Common myeloid progenitor, CD34-positive (primary cell): Measurements from ENCODE around the gene CAPN5.
"Not testable (repeated sequence)": the region's sequence is repeated elsewhere in the genome, so short reads cannot be mapped to it uniquely, and the experiment has no call there.

Experiments
- CTCF ChIA-PET: fragments of 350-600 bp; sonication (Branson Sonifier 250); formaldehyde crosslinking; loops from one replicate; lab custom pipeline; 2021; ENCODE audit warnings: antibody characterized with exemption; lab: Charles Lee
- POLR2A ChIA-PET: fragments of 350-600 bp; sonication (Branson Sonifier 250); formaldehyde crosslinking; loops from one replicate; lab custom pipeline; 2021; ENCODE audit warnings: antibody characterized with exemption; lab: Charles Lee
- DNase-seq, 3 donors: peaks; one replicate each; pipeline versions ENCODE4 v3.0.0 to v3.0.0-alpha.2; 2013
- H3K27ac ChIP-seq, 2 experiments: 1 replicate in 1 of 2; 2 replicates in 1 of 2; pipeline ENCODE4 v1.7.0; 2013; ENCODE audit warnings: inconsistent platforms in 2 of 2, low read length in 2 of 2, mild to moderate bottlenecking in 2 of 2, low read depth in 1 of 2, moderate library complexity in 1 of 2; ENCODE audit not compliant: severe bottlenecking in 2 of 2, insufficient read depth in 1 of 2, poor library complexity in 1 of 2
- H3K27me3 ChIP-seq, 5 experiments: replicated peaks in 2 of 5; 1 replicate in 3 of 5; 2 replicates in 2 of 5; pipeline versions ENCODE4 v1.6.1 to v1.7.0; 2013; ENCODE audit warnings: low read length in 4 of 5, mild to moderate bottlenecking in 2 of 5, moderate library complexity in 2 of 5, inconsistent platforms in 1 of 5; ENCODE audit not compliant: insufficient read depth in 5 of 5, control insufficient read depth in 4 of 5
- H3K36me3 ChIP-seq, 4 experiments: 1 replicate in 2 of 4; 2 replicates in 2 of 4; pipeline versions ENCODE4 v1.6.1 to v1.7.0; 2013; ENCODE audit warnings: low read length in 3 of 4, control low read depth in 1 of 4, mild to moderate bottlenecking in 1 of 4; ENCODE audit not compliant: control insufficient read depth in 4 of 4, insufficient read depth in 4 of 4
- H3K4me1 ChIP-seq, 4 experiments: 1 replicate in 3 of 4; 2 replicates in 1 of 4; pipeline versions ENCODE4 v1.6.1 to v1.7.1; 2013; ENCODE audit warnings: low read length in 3 of 4, mild to moderate bottlenecking in 3 of 4, control low read depth in 1 of 4, inconsistent platforms in 1 of 4, moderate library complexity in 1 of 4; ENCODE audit not compliant: control insufficient read depth in 4 of 4, insufficient read depth in 4 of 4; ENCODE audit errors: control extremely low read depth in 1 of 4
- H3K4me3 ChIP-seq, 7 experiments: 1 replicate in 4 of 7; 2 replicates in 3 of 7; pipeline versions ENCODE4 v1.5.1 to v1.7.0; 2013; ENCODE audit warnings: mild to moderate bottlenecking in 7 of 7, low read length in 6 of 7, moderate library complexity in 6 of 7, inconsistent platforms in 2 of 7, low read depth in 2 of 7, control low read depth in 1 of 7; ENCODE audit not compliant: insufficient read depth in 4 of 7, control insufficient read depth in 1 of 7; ENCODE audit errors: extremely low read depth in 1 of 7
- H3K9me3 ChIP-seq, 5 experiments: 1 replicate in 4 of 5; 2 replicates in 1 of 5; pipeline versions ENCODE4 v1.6.1 to v1.7.1; 2013; ENCODE audit warnings: low read length in 4 of 5, mild to moderate bottlenecking in 2 of 5, inconsistent platforms in 1 of 5, low read depth in 1 of 5, moderate library complexity in 1 of 5; ENCODE audit not compliant: control insufficient read depth in 4 of 5, insufficient read depth in 2 of 5; ENCODE audit errors: control extremely low read depth in 1 of 5
- WGBS: methylation state at CpG from one replicate; pipeline ENCODE4 v1.1.5; 2013; ENCODE audit not compliant: insufficient coverage; 5-methylcytosine and 5-hydroxymethylcytosine counted together

CAPN5 gene

GRCh38 chr11:77095551-77096490, 29.1 kb downstream of the CAPN5 start:
- CTCF ChIA-PET = interaction anchor here (1.0 to 6.0 kb wide), 6 partner anchors 8 to 51 kb away, joined by 3 to 36 read pairs (median 7); no protein-coding TSS in a partner anchor
- H3K4me3 ChIP-seq = no peak overlapping the region
- 98% methylated on average over 21 of the region's 21 CpGs for WGBS

GRCh38 chr11:77096591-77097019, 29.8 kb downstream of the CAPN5 start:
- no peak for DNase-seq
- Histone ChIP-seq H3K4me1 (no peaks in the 10 kb centered on the region), H3K27ac (no peak overlapping the region), H3K4me3 (no peak overlapping the region), H3K9me3 (no peaks in the 10 kb centered on the region), H3K36me3 (no peaks in the 10 kb centered on the region), H3K27me3 (no peaks in the 10 kb centered on the region)
- ChIA-PET CTCF (interaction anchor here (1.0 to 1.7 kb wide), 2 partner anchors 24 kb away, joined by 3 to 4 read pairs; no protein-coding TSS in a partner anchor), POLR2A (no interaction called here)
- WGBS = 100% methylated on average over 2 of the region's 8 CpGs

More at GRCh38 chr11:77095551-77096490, 29.1 kb downstream of the CAPN5 start:
- no peak for DNase-seq
- Histone ChIP-seq H3K9me3 (no peaks in the 10 kb centered on the region), H3K36me3 (no peaks in the 10 kb centered on the region), H3K27ac (no peak overlapping the region), H3K27me3 (no peaks in the 10 kb centered on the region), H3K4me1 (peaks cover 0 to 2% (median under 1%) of the 10 kb centered on the region in 4 experiments)
- POLR2A ChIA-PET = no interaction called here

- H3K36me3 ChIP-seq, DNase-seq, H3K4me3 ChIP-seq, H3K4me1 ChIP-seq, H3K27ac ChIP-seq, POLR2A ChIA-PET, H3K9me3 ChIP-seq, H3K27me3 ChIP-seq: not testable (repeated sequence)
- CTCF ChIA-PET = interaction anchor here (1.0 kb wide), 1 partner anchor 23 kb away, joined by 3 read pairs; no protein-coding TSS in a partner anchor
- WGBS = 100% methylated on average over 3 of the region's 4 CpGs
Measured at GRCh38 chr11:77097180-77097579, 30.4 kb downstream of the CAPN5 start.

GRCh38 chr11:77100166-77101042, 33.6 kb downstream of the CAPN5 start:
- Histone ChIP-seq H3K27ac (no peak overlapping the region), H3K27me3 (no peaks in the 10 kb centered on the region), H3K4me1 (no peaks in the 10 kb centered on the region), H3K9me3 (no peaks in the 10 kb centered on the region), H3K36me3 (no peaks in the 10 kb centered on the region), H3K4me3 (no peak overlapping the region)
- ChIA-PET CTCF (interaction anchor here (0.8 to 4.9 kb wide), 10 partner anchors 9 to 87 kb away, joined by 3 to 39 read pairs (median 4); partner anchors contain the start of genes B3GNT6 and MYO7A), POLR2A (no interaction called here)
- 94% methylated on average over 13 of the region's 14 CpGs for WGBS
- DNase-seq = no peak

GRCh38 chr11:77101043-77101537, 34.3 kb downstream of the CAPN5 start:
- DNase-seq = peak; percentile 45 to 67 (median 64)
- H3K4me1 ChIP-seq = no peaks in the 10 kb centered on the region
- H3K4me3 ChIP-seq = no peak overlapping the region
- ChIA-PET CTCF (interaction anchor here (1.0 to 4.9 kb wide), 9 partner anchors 10 to 87 kb away, joined by 3 to 39 read pairs (median 4); partner anchors contain the start of gene MYO7A), POLR2A (no interaction called here)
- H3K27ac ChIP-seq = no peak overlapping the region
- 97% methylated on average over 4 of the region's 5 CpGs for WGBS
- no peaks in the 10 kb centered on the region for H3K27me3 ChIP-seq
- H3K9me3 ChIP-seq = no peaks in the 10 kb centered on the region
- H3K36me3 ChIP-seq = no peaks in the 10 kb centered on the region

- Histone ChIP-seq H3K27ac (no peak within 1 kb of the TSS), H3K4me1 (no peaks in the 10 kb centered on the region), H3K27me3 (no peaks in the 10 kb centered on the region), H3K4me3 (no peak within 1 kb of the TSS), H3K9me3 (no peaks in the 10 kb centered on the region), H3K36me3 (no peaks in the 10 kb centered on the region)
- ChIA-PET CTCF (interaction anchor here (0.6 to 4.9 kb wide), 8 partner anchors 7 to 62 kb away, joined by 3 to 39 read pairs (median 6); no protein-coding TSS in a partner anchor), POLR2A (no interaction called here)
- no peak for DNase-seq
- 97% methylated on average over 28 of the region's 37 CpGs for WGBS
Measured at GRCh38 chr11:77102246-77103210, 35.8 kb downstream of the CAPN5 start, which contains the start of gene OMP. Gene OMP (plus strand): TSS chr11:77102840. CDS start chr11:77102840, 0 bp downstream.
